Smooth muscle cell of the pulmonary artery (primary cell): ENCODE results near the gene TDG. TPM values are rescaled to one million over a fixed set of nuclear protein-coding genes. Genes with fewer than 3 reads are reported as not detected.

ENCODE experiments used
- total RNA-seq: library from RNA; depleted of rRNA; stranded (reverse); fragments of >200 nt; gene quantifications from 2 replicates; pipeline ENCODE4 v1.2.3, GENCODE V29; 2014

TDG gene
- total RNA-seq: 20.0 and 20.9 TPM in 2 replicates

DNA sequence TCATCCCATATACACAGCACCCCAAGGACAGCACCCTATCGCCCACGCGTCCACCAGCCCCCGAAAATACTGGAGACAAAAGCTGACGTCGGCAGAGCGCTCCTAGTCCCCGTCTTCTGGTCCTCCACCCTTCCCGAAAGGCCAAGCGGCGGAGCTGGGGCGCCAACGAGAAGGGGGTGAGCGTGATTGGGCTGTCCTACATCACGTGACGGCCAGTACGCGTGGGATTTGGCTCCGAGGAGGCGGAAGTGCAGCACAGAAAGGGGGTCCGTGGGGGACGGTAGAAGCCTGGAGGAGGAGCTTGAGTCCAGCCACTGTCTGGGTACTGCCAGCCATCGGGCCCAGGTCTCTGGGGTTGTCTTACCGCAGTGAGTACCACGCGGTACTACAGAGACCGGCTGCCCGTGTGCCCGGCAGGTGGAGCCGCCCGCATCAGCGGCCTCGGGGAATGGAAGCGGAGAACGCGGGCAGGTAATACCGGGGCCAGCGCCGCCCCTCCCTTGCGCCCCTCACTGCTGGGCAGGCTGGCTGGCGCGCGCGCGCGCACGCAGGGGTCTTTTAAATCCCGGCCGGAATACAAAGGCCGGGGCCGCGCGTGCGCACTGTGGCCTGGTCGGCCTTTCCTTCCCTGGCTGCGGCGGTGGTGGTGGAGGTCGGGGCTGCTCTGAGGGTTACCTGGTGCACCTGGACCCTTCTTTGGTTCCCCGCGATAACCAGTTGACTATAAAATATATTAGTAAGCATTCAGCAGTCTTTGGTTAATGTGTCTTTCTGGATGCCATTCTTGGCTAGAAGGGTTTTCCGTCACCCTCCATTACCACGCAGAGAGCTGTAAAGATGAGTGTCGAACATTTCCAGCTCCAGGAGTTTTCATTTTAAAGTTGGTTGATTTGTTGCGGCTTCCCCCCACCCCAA, at the start of gene TDG:
TDG (plus strand) TSS at position 283 of the 915 bp plus-strand sequence; CDS start at position 449, 166 bp downstream.

DNA sequence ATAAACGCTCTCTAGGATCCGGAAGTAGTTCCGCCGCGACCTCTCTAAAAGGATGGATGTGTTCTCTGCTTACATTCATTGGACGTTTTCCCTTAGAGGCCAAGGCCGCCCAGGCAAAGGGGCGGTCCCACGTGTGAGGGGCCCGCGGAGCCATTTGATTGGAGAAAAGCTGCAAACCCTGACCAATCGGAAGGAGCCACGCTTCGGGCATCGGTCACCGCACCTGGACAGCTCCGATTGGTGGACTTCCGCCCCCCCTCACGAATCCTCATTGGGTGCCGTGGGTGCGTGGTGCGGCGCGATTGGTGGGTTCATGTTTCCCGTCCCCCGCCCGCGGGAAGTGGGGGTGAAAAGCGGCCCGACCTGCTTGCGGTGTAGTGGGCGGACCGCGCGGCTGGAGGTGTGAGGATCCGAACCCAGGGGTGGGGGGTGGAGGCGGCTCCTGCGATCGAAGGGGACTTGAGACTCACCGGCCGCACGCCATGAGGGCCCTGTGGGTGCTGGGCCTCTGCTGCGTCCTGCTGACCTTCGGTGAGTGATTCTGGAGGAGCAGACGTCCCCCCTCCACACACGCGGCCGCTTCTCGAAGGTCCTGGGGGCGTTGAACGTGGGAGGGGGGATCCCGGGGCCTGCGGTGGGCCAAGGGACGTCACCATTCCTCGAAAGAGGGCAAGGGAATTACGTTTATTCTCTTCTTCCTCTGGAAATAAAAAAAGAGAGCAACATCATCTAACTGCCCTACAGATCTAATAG, 35.5 kb upstream of the TDG start, which contains the start of gene HSP90B1:
HSP90B1 (plus strand) TSS at position 377 of the 753 bp plus-strand sequence; CDS start at position 483, 106 bp downstream.

Other genes starting within 250 kb of the TDG start
- 8.3 and 12.8 TPM in 2 replicates for gene NT5DC3, start 124.6 kb upstream of the TDG start, total RNA-seq
- gene HSP90B1, start 35.5 kb upstream of the TDG start, total RNA-seq: 1,383 and 1,830 TPM in 2 replicates
- gene GLT8D2, start 84.3 kb downstream of the TDG start, total RNA-seq: 41.9 and 43.5 TPM in 2 replicates
- 22.8 and 30.8 TPM in 2 replicates for gene HCFC2, start 98.7 kb downstream of the TDG start, total RNA-seq
- 20.3 and 26.7 TPM in 2 replicates for gene NFYB, start 172.3 kb downstream of the TDG start, total RNA-seq
- gene TXNRD1, start 249.9 kb downstream of the TDG start, total RNA-seq: 671 and 1,049 TPM in 2 replicates